Natural killer cell (primary cell): ENCODE results near the gene MAGOH. TPM values are rescaled to one million over a fixed set of nuclear protein-coding genes. Genes with fewer than 3 reads are reported as not detected.

Experiments used
- ATAC-seq, 3 donors: fragments of 150-1000 bp in 2 of 3; fragments of 200-7000 bp in 1 of 3; cut with Tn5 transposase; 1 replicate in 1 of 3; 2 replicates in 2 of 3; pipeline ENCODE4 v1.10.0; 2021; ENCODE audit warnings: mild to moderate bottlenecking in 2 of 3, moderate library complexity in 2 of 3
- DNase-seq, 2 donors: peaks; one replicate each; pipeline versions ENCODE4 v3.0.0 to v3.0.0-alpha.2; 2013 to 2021; ENCODE audit warnings: mixed read lengths in 1 of 2
- H3K27ac ChIP-seq: one replicate; pipeline ENCODE4 v1.5.1; 2013; ENCODE audit warnings: mild to moderate bottlenecking, low read length
- H3K27me3 ChIP-seq: one replicate; pipeline ENCODE4 v1.6.1; 2013; ENCODE audit warnings: low read length; ENCODE audit not compliant: control insufficient read depth, insufficient read depth
- H3K36me3 ChIP-seq: one replicate; pipeline ENCODE4 v1.6.1; 2013; ENCODE audit warnings: low read length; ENCODE audit not compliant: control insufficient read depth, insufficient read depth
- H3K4me1 ChIP-seq: one replicate; pipeline ENCODE4 v1.6.1; 2013; ENCODE audit warnings: low read length; ENCODE audit not compliant: control insufficient read depth, insufficient read depth
- H3K4me3 ChIP-seq: one replicate; pipeline ENCODE4 v1.5.1; 2013; ENCODE audit warnings: low read length
- H3K9me3 ChIP-seq: one replicate; pipeline ENCODE4 v1.6.1; 2013; ENCODE audit warnings: low read length; ENCODE audit not compliant: control insufficient read depth, insufficient read depth
- H3K27ac Mint-ChIP-seq, 2 donors: one replicate each; pipeline ENCODE4 v1.8.0; 2022; ENCODE audit warnings: mild to moderate bottlenecking in 2 of 2, mixed read lengths in 2 of 2, moderate library complexity in 1 of 2
- H3K27me3 Mint-ChIP-seq, 2 donors: one replicate each; pipeline ENCODE4 v1.8.0; 2022; ENCODE audit warnings: low read depth in 2 of 2, mixed read lengths in 2 of 2
- H3K36me3 Mint-ChIP-seq: one replicate; pipeline ENCODE4 v1.8.0; 2022; ENCODE audit warnings: mixed read lengths
- H3K4me1 Mint-ChIP-seq, 2 donors: one replicate each; pipeline ENCODE4 v1.8.0; 2022; ENCODE audit warnings: mixed read lengths in 2 of 2
- H3K4me3 Mint-ChIP-seq: one replicate; pipeline ENCODE4 v1.8.0; 2022; ENCODE audit warnings: mild to moderate bottlenecking, moderate library complexity, mixed read lengths
- H3K9me3 Mint-ChIP-seq, 2 donors: one replicate each; pipeline ENCODE4 v1.8.0; 2022; ENCODE audit warnings: mixed read lengths in 2 of 2
- WGBS: methylation state at CpG from one replicate; pipeline ENCODE4 v1.1.7; 2013; ENCODE audit warnings: missing lambda C conversion rate; ENCODE audit not compliant: insufficient coverage; 5-methylcytosine and 5-hydroxymethylcytosine counted together
- intact Hi-C: fragments of 100-400 bp; cut with micrococcal nuclease; formaldehyde crosslinking; loops from one replicate; pipeline ENCODE4 v1.14.2; 2022
- total RNA-seq, 4 donors: library from RNA; stranded (reverse); fragments of 120-200 nt in 1 of 4; gene quantifications; one replicate each; pipeline versions ENCODE4 v1.2.3 to v1.2.4, GENCODE V29; 2013 to 2022
- TF ChIP-seq, protein P1 (sequence below): fragments of 200-600 bp; IDR thresholded peaks from one replicate; pipeline ENCODE4 v1.8.0; 2022; ENCODE audit warnings: antibody characterized with exemption

Gene MAGOH
- total RNA-seq, 3 donors from 2014 or later (not counting 1 experiment from before 2014, with no cell fraction given) = 48.6 to 70.4 (median 69.2) TPM

DNA sequence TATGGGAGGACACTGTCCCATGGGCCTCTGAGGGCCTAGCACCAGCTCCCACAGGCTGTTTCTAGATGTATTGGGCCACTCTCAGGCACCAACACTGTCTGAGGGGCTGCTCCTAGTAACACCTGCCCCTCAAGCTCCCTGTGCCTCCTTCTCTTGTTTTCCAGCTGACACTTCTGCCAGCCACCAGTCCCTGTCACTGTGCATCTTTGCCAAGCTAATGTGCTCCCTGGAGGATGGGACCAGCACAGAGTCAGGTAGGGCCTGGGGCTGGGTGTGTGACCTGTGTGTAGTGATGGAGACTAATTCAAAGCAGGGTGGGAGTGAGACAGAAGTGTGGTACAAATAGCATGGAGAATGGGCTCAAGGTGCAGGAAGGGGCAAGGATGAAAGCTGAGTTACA is 29.4 kb upstream of the MAGOH start:
- TF ChIP-seq, protein P1, sequence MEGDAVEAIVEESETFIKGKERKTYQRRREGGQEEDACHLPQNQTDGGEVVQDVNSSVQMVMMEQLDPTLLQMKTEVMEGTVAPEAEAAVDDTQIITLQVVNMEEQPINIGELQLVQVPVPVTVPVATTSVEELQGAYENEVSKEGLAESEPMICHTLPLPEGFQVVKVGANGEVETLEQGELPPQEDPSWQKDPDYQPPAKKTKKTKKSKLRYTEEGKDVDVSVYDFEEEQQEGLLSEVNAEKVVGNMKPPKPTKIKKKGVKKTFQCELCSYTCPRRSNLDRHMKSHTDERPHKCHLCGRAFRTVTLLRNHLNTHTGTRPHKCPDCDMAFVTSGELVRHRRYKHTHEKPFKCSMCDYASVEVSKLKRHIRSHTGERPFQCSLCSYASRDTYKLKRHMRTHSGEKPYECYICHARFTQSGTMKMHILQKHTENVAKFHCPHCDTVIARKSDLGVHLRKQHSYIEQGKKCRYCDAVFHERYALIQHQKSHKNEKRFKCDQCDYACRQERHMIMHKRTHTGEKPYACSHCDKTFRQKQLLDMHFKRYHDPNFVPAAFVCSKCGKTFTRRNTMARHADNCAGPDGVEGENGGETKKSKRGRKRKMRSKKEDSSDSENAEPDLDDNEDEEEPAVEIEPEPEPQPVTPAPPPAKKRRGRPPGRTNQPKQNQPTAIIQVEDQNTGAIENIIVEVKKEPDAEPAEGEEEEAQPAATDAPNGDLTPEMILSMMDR = no peak
- Histone ChIP-seq H3K27ac (no peak overlapping the region), H3K4me3 (no peak overlapping the region), H3K9me3 (no peaks in the 10 kb centered on the region), H3K27me3 (no peaks in the 10 kb centered on the region), H3K36me3 (peaks cover 17% of the 10 kb centered on the region), H3K4me1 (no peaks in the 10 kb centered on the region)
- H3K27ac Mint-ChIP-seq = no peak overlapping the region
- no peak for ATAC-seq
- no peaks in the 10 kb centered on the region for H3K4me1 Mint-ChIP-seq
- H3K27me3 Mint-ChIP-seq = no peaks in the 10 kb centered on the region
- H3K36me3 Mint-ChIP-seq = peaks cover 7% of the 10 kb centered on the region
- no peak for DNase-seq
- intact Hi-C loops = no loop called here
- H3K4me3 Mint-ChIP-seq = no peak overlapping the region
- no peaks in the 10 kb centered on the region for H3K9me3 Mint-ChIP-seq

DNA sequence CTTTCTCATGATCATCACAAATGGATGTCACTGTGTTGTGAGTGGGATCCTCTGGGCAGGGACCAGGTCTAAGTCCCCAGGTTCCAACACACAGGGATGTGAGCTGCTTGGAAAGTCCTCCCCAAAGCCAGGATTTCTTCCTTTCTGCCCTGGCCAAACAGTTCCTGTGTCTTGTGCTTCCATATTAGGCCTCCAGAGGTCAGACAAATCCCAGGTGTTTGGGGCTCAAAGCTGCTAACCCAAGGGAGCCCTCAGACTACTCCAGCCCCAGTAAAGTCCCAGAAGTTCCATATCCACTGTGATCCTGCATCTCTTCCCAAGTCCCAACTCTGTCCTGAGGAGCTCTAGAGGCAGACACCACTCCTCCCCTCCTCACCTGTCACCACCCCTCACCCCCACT is 27.7 kb upstream of the MAGOH start:
- Histone ChIP-seq H3K36me3 (peaks cover 26% of the 10 kb centered on the region), H3K4me3 (no peak overlapping the region), H3K9me3 (no peaks in the 10 kb centered on the region), H3K27me3 (no peaks in the 10 kb centered on the region), H3K27ac (no peak overlapping the region), H3K4me1 (no peaks in the 10 kb centered on the region)
- H3K9me3 Mint-ChIP-seq = no peaks in the 10 kb centered on the region
- DNase-seq (no peak), ATAC-seq (no peak)
- no peak overlapping the region for H3K4me3 Mint-ChIP-seq
- no peak overlapping the region for H3K27ac Mint-ChIP-seq
- intact Hi-C loops = no loop called here
- H3K4me1 Mint-ChIP-seq = no peaks in the 10 kb centered on the region
- TF ChIP-seq, protein P1 = no peak
- no peaks in the 10 kb centered on the region for H3K27me3 Mint-ChIP-seq
- H3K36me3 Mint-ChIP-seq = peaks cover 7% of the 10 kb centered on the region

DNA sequence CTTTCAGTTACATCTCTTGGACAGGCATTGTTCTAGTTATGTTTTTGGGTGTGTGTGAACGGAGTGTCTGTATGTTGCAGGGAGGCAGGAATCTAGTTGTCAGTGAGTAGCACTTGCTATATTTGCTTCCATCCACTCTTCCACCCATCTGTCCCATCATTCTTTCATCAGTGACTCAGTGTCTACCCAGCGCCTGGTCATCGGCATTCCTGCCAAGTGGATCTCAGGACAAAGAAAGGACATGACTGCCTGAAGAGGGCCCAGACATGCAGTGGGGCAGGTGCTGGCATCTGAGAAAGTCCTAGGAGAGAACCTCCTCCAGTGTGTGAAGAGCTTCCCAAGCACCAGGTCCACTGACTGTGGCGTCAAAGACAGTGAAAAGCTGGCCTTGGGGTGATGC is 27.3 kb upstream of the MAGOH start:
- Histone ChIP-seq H3K36me3 (peaks cover 28% of the 10 kb centered on the region), H3K4me3 (no peak overlapping the region), H3K27ac (no peak overlapping the region), H3K4me1 (no peaks in the 10 kb centered on the region), H3K27me3 (no peaks in the 10 kb centered on the region), H3K9me3 (no peaks in the 10 kb centered on the region)
- H3K4me3 Mint-ChIP-seq = no peak overlapping the region
- no peaks in the 10 kb centered on the region for H3K9me3 Mint-ChIP-seq
- 97% methylated on average over 3 of the region's 4 CpGs for WGBS
- peaks cover 7% of the 10 kb centered on the region for H3K36me3 Mint-ChIP-seq
- TF ChIP-seq, protein P1 = no peak
- H3K27me3 Mint-ChIP-seq = no peaks in the 10 kb centered on the region
- no peak for ATAC-seq
- H3K4me1 Mint-ChIP-seq = no peaks in the 10 kb centered on the region
- no peak overlapping the region for H3K27ac Mint-ChIP-seq
- intact Hi-C loops = no loop called here
- DNase-seq = no peak

DNA sequence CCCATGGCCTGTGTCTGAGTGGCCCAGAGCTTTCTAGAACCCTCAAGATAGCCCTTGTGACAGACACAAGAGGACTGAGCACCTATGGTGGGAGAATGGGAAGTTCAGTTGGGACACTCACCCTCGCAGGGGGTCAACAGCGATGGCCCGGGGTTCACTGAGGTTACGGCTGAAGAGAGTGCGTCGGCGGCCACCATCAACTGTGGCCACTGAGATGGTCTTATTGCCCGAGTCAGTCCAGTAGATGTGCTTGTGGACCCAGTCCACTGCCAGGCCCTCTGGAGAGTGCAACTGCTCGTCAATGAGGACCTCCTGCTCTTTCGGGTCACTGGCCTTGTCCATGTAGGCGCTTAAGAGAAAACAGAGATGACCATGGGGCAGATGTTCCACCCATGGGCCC is 25.7 kb upstream of the MAGOH start:
- Mint-ChIP-seq H3K36me3 (no peaks in the 10 kb centered on the region), H3K4me3 (no peak overlapping the region), H3K9me3 (no peaks in the 10 kb centered on the region), H3K27me3 (no peaks in the 10 kb centered on the region), H3K27ac (no peak overlapping the region), H3K4me1 (no peaks in the 10 kb centered on the region)
- H3K4me3 ChIP-seq = no peak overlapping the region
- TF ChIP-seq, protein P1 = no peak
- ATAC-seq (no peak), DNase-seq (no peak)
- H3K27me3 ChIP-seq = no peaks in the 10 kb centered on the region
- no peak overlapping the region for H3K27ac ChIP-seq
- WGBS = 96% methylated on average over 11 of the region's 11 CpGs
- intact Hi-C loops = no loop called here
- H3K4me1 ChIP-seq = no peaks in the 10 kb centered on the region
- H3K9me3 ChIP-seq = no peaks in the 10 kb centered on the region
- peaks cover 28% of the 10 kb centered on the region for H3K36me3 ChIP-seq
